Activated CD4-positive, alpha-beta memory T cell treated with anti-CD3 and anti-CD28 coated beads for 36 hours (primary cell): ENCODE data around the gene PSMD6. TPM values are rescaled to one million over a fixed set of nuclear protein-coding genes. Genes with fewer than 3 reads are reported as not detected.
A peak's percentile ranks its signal among the peaks of the same experiment; 100 is the strongest.

Source experiments
- CTCF ChIA-PET: fragments of 350-600 bp; sonication (Branson Sonifier 250); formaldehyde crosslinking; loops from one replicate; lab custom pipeline; 2021; ENCODE audit warnings: antibody characterized with exemption, inconsistent platforms; lab: Charles Lee
- POLR2A ChIA-PET: fragments of 350-600 bp; sonication (Branson Sonifier 250); formaldehyde crosslinking; loops from one replicate; lab custom pipeline; 2021; ENCODE audit warnings: antibody characterized with exemption; lab: Charles Lee
- DNase-seq: peaks from one replicate; pipeline ENCODE4 v3.0.0-alpha.2; 2020
- H3K27ac Mint-ChIP-seq: one replicate; pipeline ENCODE4 v1.8.0; 2021; ENCODE audit warnings: mixed read lengths
- H3K27me3 Mint-ChIP-seq: one replicate; pipeline ENCODE4 v1.8.0; 2021; ENCODE audit warnings: mixed read lengths
- H3K36me3 Mint-ChIP-seq: one replicate; pipeline ENCODE4 v1.8.0; 2021; ENCODE audit warnings: mixed read lengths
- H3K4me1 Mint-ChIP-seq: one replicate; pipeline ENCODE4 v1.8.0; 2021; ENCODE audit warnings: low read depth, mixed read lengths
- H3K4me3 Mint-ChIP-seq: one replicate; pipeline ENCODE4 v1.8.0; 2021; ENCODE audit warnings: mild to moderate bottlenecking, mixed read lengths
- H3K9me3 Mint-ChIP-seq: one replicate; pipeline ENCODE4 v1.8.0; 2021; ENCODE audit warnings: mixed read lengths
- intact Hi-C: fragments of 100-400 bp; cut with micrococcal nuclease; formaldehyde crosslinking; loops from one replicate; pipeline ENCODE4 v1.15.1; 2023
- total RNA-seq, 2 experiments: library from RNA; stranded (reverse); gene quantifications; one replicate each; pipeline ENCODE4 v1.2.3, GENCODE V29; 2021

The PSMD6 gene
- total RNA-seq, 2 experiments from 2014 or later: 104 to 109 TPM

GRCh38 chr3:64023861-64024223, 548 bp upstream of the PSMD6 start:
- intact Hi-C loops: loop anchor here (2.0 to 5.0 kb wide), 3 partner anchors 57 to 162 kb away; partner anchors contain the start of genes ATXN7, SCAANT1 and THOC7
- Mint-ChIP-seq H3K27ac (peak overlapping the region; percentile 76), H3K4me1 (peaks cover 27% of the 10 kb centered on the region), H3K36me3 (peaks cover 17% of the 10 kb centered on the region), H3K4me3 (peak overlapping the region; percentile 85), H3K27me3 (peaks cover 7% of the 10 kb centered on the region), H3K9me3 (no peaks in the 10 kb centered on the region)
- CTCF ChIA-PET: interaction anchor here (0.6 to 3.0 kb wide), 18 partner anchors 8 to 1697 kb away, joined by 3 to 21 read pairs (median 4); partner anchors contain the start of gene SCAANT1
- POLR2A ChIA-PET: interaction anchor here (0.6 to 2.6 kb wide), 2 partner anchors 15 to 1282 kb away, joined by 3 to 10 read pairs; no protein-coding TSS in a partner anchor
- no peak for DNase-seq

GRCh38 chr3:64022451-64023186, 675 bp downstream of the PSMD6 start:
- Mint-ChIP-seq H3K27me3 (no peaks in the 10 kb centered on the region), H3K4me1 (peaks cover 29% of the 10 kb centered on the region), H3K27ac (peak overlapping the region; percentile 76), H3K9me3 (no peaks in the 10 kb centered on the region), H3K4me3 (peak overlapping the region; percentile 85), H3K36me3 (peaks cover 27% of the 10 kb centered on the region)
- POLR2A ChIA-PET: interaction anchor here (0.7 to 2.6 kb wide), 3 partner anchors 14 to 111 kb away, joined by 3 to 10 read pairs (median 5); partner anchors contain the start of gene SCAANT1
- CTCF ChIA-PET: interaction anchor here (0.9 to 3.0 kb wide), 12 partner anchors 9 to 376 kb away, joined by 3 to 21 read pairs (median 6); partner anchors contain the start of gene SCAANT1
- intact Hi-C loops: loop anchor here (1.0 to 5.0 kb wide), 4 partner anchors 40 to 160 kb away; partner anchors contain the start of genes ATXN7, SCAANT1 and THOC7
- DNase-seq: peak; percentile 55

GRCh38 chr3:64021922-64022321, 1.4 kb downstream of the PSMD6 start:
- Mint-ChIP-seq H3K4me3 (peak overlapping the region; percentile 85), H3K4me1 (peaks cover 29% of the 10 kb centered on the region), H3K27ac (peak overlapping the region; percentile 76), H3K36me3 (peaks cover 32% of the 10 kb centered on the region), H3K9me3 (no peaks in the 10 kb centered on the region), H3K27me3 (no peaks in the 10 kb centered on the region)
- CTCF ChIA-PET: interaction anchor here (3.0 kb wide), 1 partner anchor 13 kb away, joined by 21 read pairs; no protein-coding TSS in a partner anchor
- intact Hi-C loops: loop anchor here (1.0 to 5.0 kb wide), 4 partner anchors 40 to 160 kb away; partner anchors contain the start of genes ATXN7, SCAANT1 and THOC7
- POLR2A ChIA-PET: interaction anchor here (2.6 kb wide), 1 partner anchor 13 kb away, joined by 10 read pairs; no protein-coding TSS in a partner anchor
- no peak for DNase-seq

GRCh38 chr3:64019879-64020278, 3.4 kb downstream of the PSMD6 start:
- peaks cover 40% of the 10 kb centered on the region for H3K36me3 Mint-ChIP-seq
- peaks cover 31% of the 10 kb centered on the region for H3K4me1 Mint-ChIP-seq
- H3K27ac Mint-ChIP-seq: no peak overlapping the region
- H3K27me3 Mint-ChIP-seq: no peaks in the 10 kb centered on the region
- ChIA-PET CTCF (interaction anchor here (1.0 to 1.5 kb wide), 3 partner anchors 11 to 201 kb away, joined by 3 to 4 read pairs (median 3); partner anchors contain the start of gene C3orf49), POLR2A (interaction anchor here (1.9 kb wide), 1 partner anchor 12 kb away, joined by 7 read pairs; no protein-coding TSS in a partner anchor)
- DNase-seq: no peak
- H3K9me3 Mint-ChIP-seq: no peaks in the 10 kb centered on the region
- no peak overlapping the region for H3K4me3 Mint-ChIP-seq
- intact Hi-C loops: loop anchor here (5.0 kb wide), 1 partner anchor 158 kb away; the partner anchor contains the start of genes ATXN7 and THOC7

GRCh38 chr3:64019271-64019670, 4.0 kb downstream of the PSMD6 start:
- ChIA-PET POLR2A (interaction anchor here (1.9 kb wide), 1 partner anchor 11 kb away, joined by 7 read pairs; no protein-coding TSS in a partner anchor), CTCF (interaction anchor here (1.0 to 1.5 kb wide), 4 partner anchors 10 to 201 kb away, joined by 3 to 4 read pairs (median 4); partner anchors contain the start of gene C3orf49)
- no peak overlapping the region for H3K4me3 Mint-ChIP-seq
- intact Hi-C loops: no loop called here
- no peak for DNase-seq
- H3K9me3 Mint-ChIP-seq: no peaks in the 10 kb centered on the region
- H3K27me3 Mint-ChIP-seq: no peaks in the 10 kb centered on the region
- H3K4me1 Mint-ChIP-seq: peaks cover 37% of the 10 kb centered on the region
- H3K27ac Mint-ChIP-seq: peak overlapping the region; percentile 18
- H3K36me3 Mint-ChIP-seq: peaks cover 46% of the 10 kb centered on the region

- ChIA-PET CTCF (interaction anchor here (0.9 kb wide), 1 partner anchor 38 kb away, joined by 3 read pairs; no protein-coding TSS in a partner anchor), POLR2A (no interaction called here)
- H3K4me1 Mint-ChIP-seq: peaks cover 36% of the 10 kb centered on the region
- H3K4me3 Mint-ChIP-seq: no peak overlapping the region
- peaks cover 57% of the 10 kb centered on the region for H3K36me3 Mint-ChIP-seq
- no peaks in the 10 kb centered on the region for H3K27me3 Mint-ChIP-seq
- H3K27ac Mint-ChIP-seq: peak overlapping the region; percentile 2
- no peak for DNase-seq
- H3K9me3 Mint-ChIP-seq: no peaks in the 10 kb centered on the region
- intact Hi-C loops: no loop called here
Observed at GRCh38 chr3:64016941-64017620, 6.2 kb downstream of the PSMD6 start.

GRCh38 chr3:64011685-64012084, 11.6 kb downstream of the PSMD6 start:
- Mint-ChIP-seq H3K9me3 (no peaks in the 10 kb centered on the region), H3K27ac (peak overlapping the region; percentile 39), H3K4me3 (no peak overlapping the region), H3K27me3 (no peaks in the 10 kb centered on the region), H3K36me3 (peaks cover 54% of the 10 kb centered on the region), H3K4me1 (peaks cover 35% of the 10 kb centered on the region)
- POLR2A ChIA-PET: no interaction called here
- CTCF ChIA-PET: interaction anchor here (1.9 to 3.8 kb wide), 3 partner anchors 12 to 32 kb away, joined by 4 to 18 read pairs (median 12); partner anchors contain the start of gene PSMD6
- DNase-seq: no peak
- intact Hi-C loops: no loop called here

GRCh38 chr3:64010199-64010598, 13.1 kb downstream of the PSMD6 start:
- DNase-seq: no peak
- ChIA-PET POLR2A (no interaction called here), CTCF (interaction anchor here (0.9 to 3.8 kb wide), 5 partner anchors 10 to 48 kb away, joined by 3 to 21 read pairs (median 12); partner anchors contain the start of gene PSMD6)
- no peaks in the 10 kb centered on the region for H3K27me3 Mint-ChIP-seq
- intact Hi-C loops: no loop called here
- peaks cover 50% of the 10 kb centered on the region for H3K36me3 Mint-ChIP-seq
- H3K9me3 Mint-ChIP-seq: no peaks in the 10 kb centered on the region
- H3K27ac Mint-ChIP-seq: peak overlapping the region; percentile 42
- no peak overlapping the region for H3K4me3 Mint-ChIP-seq
- H3K4me1 Mint-ChIP-seq: peaks cover 33% of the 10 kb centered on the region

- H3K4me1 Mint-ChIP-seq: peaks cover 29% of the 10 kb centered on the region
- POLR2A ChIA-PET: interaction anchor here (2.1 kb wide), 1 partner anchor 13 kb away, joined by 10 read pairs; the partner anchor contains the start of gene PSMD6
- CTCF ChIA-PET: interaction anchor here (1.3 to 3.8 kb wide), 4 partner anchors 13 to 47 kb away, joined by 3 to 21 read pairs (median 15); partner anchors contain the start of gene PSMD6
- H3K4me3 Mint-ChIP-seq: no peak overlapping the region
- H3K9me3 Mint-ChIP-seq: no peaks in the 10 kb centered on the region
- DNase-seq: no peak
- H3K27me3 Mint-ChIP-seq: no peaks in the 10 kb centered on the region
- H3K27ac Mint-ChIP-seq: peak overlapping the region; percentile 40
- intact Hi-C loops: no loop called here
- peaks cover 45% of the 10 kb centered on the region for H3K36me3 Mint-ChIP-seq
Observed at GRCh38 chr3:64009528-64009927, 13.8 kb downstream of the PSMD6 start.

GRCh38 chr3:64008487-64009351, 14.6 kb downstream of the PSMD6 start:
- CTCF ChIA-PET: interaction anchor here (0.8 to 3.3 kb wide), 6 partner anchors 14 to 659 kb away, joined by 3 to 21 read pairs (median 6); partner anchors contain the start of gene PSMD6
- intact Hi-C loops: no loop called here
- no peak overlapping the region for H3K4me3 Mint-ChIP-seq
- no peak for DNase-seq
- peaks cover 26% of the 10 kb centered on the region for H3K4me1 Mint-ChIP-seq
- no peaks in the 10 kb centered on the region for H3K9me3 Mint-ChIP-seq
- H3K27me3 Mint-ChIP-seq: no peaks in the 10 kb centered on the region
- POLR2A ChIA-PET: interaction anchor here (0.6 to 2.1 kb wide), 5 partner anchors 9 to 40 kb away, joined by 3 to 10 read pairs (median 4); partner anchors contain the start of gene PSMD6
- H3K27ac Mint-ChIP-seq: peak overlapping the region; percentile 23
- peaks cover 40% of the 10 kb centered on the region for H3K36me3 Mint-ChIP-seq
